Activated CD8-positive, alpha-beta memory T cell treated with anti-CD3 and anti-CD28 coated beads, Interleukin-2, amount 50 U/mL, for 4 hours (primary cell): ENCODE results near the gene KIRREL3.

Experiments used
- DNase-seq: peaks from one replicate; pipeline ENCODE4 v3.0.0-alpha.2; 2020

KIRREL3 gene

DNA sequence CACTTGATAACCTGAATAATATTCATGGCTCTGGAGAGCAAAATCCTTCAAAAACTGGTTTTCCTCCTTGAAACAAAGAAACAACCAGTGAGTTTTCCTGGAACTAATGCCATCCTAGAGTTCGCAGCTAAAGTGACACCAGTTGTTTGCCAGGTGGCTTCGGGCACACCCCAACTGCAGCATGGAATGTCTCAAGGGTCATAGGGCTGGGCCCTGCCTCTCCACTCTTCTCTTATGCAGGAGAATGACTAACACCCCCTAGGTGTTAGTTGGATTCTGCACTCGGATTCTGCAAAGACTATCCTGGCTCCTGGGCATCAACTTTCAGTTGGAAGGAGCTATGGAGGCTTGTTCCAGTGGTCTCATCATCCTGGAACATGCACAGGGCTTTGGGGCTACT is 98.8 kb downstream of the KIRREL3 start:
- DNase-seq: no peak

DNA sequence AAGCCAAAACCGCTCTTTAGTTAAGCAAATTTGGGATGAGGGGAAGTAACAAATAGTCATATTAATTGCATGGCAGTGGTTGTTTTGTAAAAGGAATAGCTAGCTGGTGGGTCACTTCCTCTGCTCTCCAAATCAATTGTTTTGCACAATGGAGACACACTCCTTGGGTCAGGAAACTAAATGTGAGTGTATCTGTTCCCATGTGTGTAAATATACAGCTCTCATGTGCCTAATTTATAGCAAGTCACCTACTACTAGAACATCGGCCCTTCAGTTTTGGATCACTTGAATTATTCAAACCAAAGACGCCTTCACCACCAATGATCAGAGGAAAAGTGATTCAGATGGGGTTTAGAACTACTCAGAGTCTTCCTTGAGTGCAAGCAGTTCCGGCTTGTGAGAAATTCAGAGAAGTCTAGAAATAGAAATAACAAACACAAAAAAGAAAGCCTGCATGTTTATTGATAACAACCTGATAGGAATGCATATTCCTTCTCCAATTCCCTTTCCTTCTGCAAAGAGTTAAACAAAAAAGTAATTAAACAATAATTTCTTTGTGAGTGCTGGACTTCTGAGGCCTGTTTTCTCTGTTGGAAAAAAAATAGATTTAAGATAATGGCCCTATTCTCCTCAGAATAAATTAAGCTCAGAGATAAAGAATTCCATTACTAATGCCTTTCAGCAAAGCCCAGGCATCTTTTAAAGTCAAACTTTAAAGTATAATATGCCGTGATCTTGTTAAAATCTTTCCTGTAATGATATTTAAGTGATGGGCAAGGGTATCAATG is 100.4 kb downstream of the KIRREL3 start:
- DNase-seq: no peak

DNA sequence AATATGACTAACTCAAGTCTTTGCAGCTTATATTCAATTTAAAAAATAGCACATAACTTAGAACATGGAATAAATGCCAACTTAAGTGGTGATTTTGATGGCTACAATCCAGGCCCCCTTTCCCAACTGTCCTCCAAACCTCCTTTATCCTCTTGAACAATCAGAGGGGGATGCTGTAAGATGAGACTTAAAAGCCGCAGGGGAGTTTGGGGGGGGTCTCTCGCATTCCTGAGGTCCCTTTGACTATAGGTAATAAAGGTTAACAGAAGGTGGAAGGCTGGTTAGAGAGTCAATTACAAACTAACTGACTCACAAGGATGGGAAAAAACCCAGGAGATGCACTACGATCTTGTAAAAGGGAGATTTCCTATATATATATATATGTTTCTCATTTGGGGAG is 101.8 kb downstream of the KIRREL3 start:
- DNase-seq: no peak

DNA sequence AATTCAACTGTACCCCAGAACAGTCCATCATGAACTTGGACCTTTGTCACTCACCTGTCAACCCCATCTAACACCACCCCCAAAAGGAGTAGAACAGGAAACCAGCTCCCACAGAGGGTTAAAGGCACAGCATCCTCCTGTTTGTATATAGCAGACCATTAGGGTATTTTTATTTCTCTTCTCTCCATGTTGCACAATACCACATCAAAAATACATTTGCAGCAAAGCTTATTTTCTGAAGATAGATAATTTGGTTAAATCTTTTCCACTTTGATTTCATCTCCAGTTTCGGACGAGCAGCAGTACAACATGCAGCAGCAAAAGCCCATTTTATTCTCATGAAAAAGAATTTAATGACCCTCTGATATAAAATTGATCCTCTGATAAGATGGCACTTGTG is 103.1 kb downstream of the KIRREL3 start:
- no peak for DNase-seq

DNA sequence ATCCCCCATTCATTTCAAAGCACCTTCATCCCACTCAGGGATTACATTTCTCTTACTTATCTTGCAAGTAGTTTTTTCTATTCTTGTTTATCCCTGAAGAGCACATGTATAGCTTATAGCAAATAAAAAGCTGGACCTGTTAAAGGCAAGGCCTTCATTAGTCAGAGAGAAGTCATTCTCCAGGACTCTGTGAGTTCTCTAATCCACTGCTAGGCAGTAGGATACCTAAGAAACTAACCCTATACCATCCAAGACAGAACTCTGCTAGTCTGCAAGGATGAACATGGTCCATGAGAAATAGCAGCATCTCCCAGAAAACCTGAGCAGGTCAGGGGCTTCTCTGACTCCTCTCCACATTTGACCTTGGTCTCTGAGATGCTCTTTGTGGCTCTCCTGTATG is 104.5 kb downstream of the KIRREL3 start:
- no peak for DNase-seq

DNA sequence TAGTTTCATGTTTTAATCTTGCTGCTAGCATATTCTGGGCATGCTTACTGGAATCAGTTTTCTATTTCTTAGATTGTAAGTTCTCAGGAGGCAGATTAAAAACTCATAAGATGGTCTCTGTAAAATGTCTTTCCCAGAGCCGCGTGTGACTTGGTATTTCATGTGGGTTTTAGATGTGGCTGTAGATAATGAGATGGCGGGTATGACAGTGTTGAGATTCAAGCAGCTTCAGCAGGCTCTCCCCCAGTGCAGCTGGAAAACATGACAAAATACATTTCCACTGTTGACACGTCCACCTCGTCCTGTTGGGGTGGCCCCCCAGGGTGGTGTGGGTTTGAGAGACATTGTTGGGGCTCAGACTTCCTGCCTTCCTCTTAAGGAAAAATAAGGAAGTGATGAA is 106.8 kb downstream of the KIRREL3 start:
- no peak for DNase-seq

DNA sequence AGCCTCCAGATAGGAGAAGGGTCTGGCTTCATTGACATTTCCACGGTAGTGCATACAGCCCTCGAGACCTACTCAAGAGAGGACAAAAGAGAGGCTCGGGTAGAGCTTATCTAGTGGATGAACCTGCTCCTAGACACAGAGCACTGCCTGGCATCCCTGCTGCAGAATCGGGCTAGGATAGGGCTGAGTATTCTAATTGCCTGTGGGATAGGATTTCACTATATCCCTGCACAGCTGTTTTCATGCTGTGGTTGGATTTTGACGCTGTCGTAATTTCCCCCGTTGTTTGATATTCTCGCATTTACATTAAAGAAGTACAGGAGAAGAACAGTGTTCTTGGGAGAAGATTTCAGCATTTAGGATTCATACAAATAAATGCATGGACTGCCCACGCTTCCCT is 107.8 kb downstream of the KIRREL3 start:
- DNase-seq: no peak

DNA sequence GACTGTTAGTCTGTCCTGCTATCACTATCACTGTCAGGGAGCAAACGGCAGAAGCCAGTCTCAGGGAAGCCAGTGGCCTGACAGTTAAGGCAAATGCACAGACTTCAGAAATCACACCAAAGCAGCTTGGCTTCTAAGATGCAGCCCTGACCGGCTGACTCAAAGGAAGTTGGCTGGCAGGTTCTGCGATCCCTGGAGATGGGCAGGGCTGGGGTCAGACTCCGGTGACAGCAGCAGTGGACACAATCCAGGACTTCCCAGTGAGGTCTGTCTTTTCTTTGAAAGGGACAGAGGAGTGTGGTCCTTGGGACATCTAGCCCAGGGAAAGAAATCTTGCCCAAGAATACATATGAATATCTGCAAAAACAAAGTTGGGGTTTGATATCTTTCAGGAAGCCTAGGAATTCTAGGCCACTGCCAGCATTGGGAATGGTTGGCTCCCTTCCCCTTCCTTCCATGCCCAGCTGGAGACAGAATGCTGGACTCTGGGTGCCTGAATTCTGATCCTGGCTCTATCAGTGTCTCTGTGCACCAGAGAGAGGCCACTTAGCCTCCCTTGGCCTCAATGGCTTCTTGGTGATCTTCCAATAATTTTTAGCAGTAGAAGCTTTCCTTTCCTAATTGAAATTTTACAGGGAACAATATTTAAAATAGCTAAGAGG is 108.9 kb downstream of the KIRREL3 start:
- DNase-seq: no peak

DNA sequence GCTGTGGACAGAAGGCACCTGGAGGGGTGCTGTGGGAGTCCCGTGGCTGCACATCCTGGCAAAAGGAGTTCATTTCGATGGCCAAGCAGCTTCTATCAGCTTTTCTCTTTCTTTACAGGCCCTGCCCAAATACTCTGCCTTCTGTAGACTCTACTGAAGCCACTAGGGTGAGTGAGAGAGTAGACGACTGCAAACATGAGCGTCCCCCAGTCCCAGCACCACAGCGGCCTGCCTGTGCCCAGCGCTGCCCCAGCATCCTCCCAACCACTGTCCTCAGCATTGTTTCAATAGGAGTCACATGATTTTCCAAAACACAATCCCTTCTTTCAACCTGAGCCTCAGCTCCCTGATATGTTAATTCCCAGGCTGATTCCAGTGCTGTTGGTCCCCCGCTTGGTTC is 110.0 kb downstream of the KIRREL3 start:
- DNase-seq: no peak

DNA sequence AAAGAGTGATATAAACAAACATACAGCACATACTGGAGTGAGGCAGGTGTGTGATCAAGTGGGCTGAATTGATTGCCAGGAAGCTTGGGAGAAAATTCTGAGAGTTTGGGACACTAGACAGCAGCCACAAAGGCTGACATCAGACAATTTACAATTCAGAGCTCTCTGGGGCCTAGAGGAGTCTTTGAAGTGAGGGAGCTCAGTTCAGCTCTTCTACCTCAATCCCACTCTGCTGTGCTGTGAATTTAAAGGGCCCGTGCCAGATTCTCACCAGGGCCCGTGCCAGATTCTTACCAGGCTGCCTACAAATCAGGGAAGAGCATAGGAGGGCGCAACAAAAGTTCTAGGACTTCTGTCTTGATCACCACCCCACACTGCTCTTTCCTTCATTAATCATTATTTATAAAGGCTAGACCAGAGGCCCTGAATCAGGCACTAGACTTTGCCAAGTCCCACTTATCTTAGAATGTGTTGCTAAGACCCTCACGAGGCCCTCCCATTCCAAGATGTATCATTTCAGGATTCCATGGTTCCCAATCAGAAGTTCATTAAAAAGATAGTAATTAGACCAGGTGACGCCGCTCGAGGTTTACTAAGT is 112.4 kb downstream of the KIRREL3 start:
- no peak for DNase-seq

DNA sequence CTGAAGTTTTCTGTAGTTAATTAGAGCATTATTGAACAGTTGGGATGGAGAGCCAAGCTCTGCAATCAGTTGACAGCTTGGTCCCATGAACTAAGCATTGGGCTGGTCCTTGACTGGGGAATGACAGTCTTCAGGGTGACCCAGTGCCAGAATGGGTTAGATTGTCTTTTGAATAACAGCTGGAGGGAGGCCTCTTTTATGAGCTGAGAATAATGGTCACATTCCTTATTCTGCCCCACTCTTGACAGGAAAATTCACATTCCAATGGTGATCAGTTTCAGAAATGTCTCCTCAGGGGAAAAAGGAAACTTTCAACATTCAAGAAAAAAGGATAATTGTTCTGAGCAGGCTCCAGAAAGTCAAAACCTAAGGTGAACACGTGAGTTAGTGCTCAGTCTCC is 113.9 kb downstream of the KIRREL3 start:
- no peak for DNase-seq

DNA sequence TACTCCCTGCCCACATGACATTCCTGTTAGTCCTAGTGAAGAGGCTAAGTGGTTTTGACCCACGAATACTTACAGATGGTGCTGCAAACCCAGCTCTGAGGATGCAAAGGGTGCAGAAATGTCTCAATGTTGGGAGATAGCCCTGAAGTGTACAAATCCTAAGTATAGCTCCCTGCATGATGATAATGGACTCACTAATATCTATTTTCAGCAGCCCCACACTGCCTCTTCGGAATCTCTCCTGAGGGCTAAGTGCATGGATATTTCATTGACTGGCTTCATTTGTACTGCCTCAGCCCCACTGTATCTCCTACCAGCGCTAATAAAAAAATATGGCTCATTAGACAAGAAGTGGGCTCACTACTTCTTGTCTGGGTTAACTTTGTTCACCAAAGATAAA is 114.5 kb downstream of the KIRREL3 start:
- no peak for DNase-seq

DNA sequence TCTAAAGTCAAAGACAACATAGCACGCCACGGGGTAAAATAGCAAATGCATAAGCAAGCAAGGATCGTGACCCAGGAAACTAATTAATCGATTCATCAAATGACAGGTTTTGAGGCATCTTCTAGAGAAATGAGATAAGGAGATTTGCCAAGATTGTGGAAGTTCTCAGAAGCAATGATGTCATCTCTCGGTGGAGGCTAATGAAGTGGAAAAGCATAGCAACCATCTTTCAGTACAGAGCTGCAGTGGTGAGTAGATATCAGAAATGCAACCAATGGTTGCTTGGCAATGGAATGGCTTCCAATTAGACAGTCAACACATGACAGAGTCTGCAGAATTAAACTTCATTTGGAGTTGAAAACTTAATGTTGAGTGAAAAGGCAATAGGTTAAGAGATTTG is 116.0 kb downstream of the KIRREL3 start:
- no peak for DNase-seq

DNA sequence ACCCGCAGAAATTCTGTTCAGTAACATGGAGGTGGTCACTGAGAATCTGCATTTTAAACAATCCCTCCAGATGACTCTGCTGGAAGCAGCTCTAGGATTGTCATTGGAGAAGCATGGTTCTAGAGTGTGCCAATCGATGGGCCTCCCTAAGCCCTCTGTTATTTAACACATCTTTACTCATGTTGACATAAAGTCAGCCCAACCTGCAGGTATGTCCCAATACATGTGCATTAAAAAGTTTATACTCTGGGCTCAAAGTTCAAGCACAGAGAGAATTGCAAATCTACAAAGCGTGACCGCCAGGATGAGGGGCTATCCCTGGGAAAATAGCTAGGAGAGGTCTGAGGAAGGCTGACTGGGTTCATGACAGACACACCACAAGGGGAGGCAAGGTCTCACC is 116.4 kb downstream of the KIRREL3 start:
- no peak for DNase-seq

DNA sequence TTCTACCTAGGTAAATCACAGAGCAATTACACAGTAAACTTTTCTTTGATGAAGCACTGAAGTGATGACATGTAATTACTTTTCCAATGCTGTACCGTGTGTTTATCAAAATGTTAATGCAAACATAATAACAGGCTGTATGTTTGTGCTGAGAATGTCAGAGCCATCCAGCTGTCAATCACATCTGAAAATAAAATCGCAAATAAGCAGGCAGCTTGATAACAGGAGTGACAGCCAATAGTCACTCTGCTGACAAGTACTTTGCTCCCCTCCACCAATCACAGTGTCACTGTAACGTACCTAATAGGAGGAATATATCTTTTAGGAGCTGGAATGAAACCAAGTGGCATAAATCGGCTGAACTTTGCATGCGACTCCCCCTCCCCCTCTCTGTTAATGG is 119.7 kb downstream of the KIRREL3 start:
- DNase-seq: no peak

DNA sequence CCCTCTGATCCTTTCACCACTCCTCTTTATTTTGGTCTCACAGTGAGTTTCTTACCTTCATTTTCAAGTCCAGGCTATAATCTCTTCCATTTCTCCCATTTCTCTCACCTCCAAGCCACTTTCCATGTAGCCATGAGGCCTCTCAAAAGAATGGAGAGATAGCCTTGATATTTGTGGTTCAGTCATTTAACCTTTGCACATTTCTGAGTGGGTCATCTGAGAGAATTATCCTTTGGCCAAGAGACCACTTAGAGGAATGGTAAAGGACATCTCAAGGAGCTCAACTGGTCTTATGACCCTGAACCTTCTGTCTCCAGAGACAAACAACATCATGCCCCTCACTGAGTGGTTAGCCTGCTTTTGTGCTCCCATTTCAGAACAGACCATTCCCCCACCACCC is 121.1 kb downstream of the KIRREL3 start:
- DNase-seq: no peak

DNA sequence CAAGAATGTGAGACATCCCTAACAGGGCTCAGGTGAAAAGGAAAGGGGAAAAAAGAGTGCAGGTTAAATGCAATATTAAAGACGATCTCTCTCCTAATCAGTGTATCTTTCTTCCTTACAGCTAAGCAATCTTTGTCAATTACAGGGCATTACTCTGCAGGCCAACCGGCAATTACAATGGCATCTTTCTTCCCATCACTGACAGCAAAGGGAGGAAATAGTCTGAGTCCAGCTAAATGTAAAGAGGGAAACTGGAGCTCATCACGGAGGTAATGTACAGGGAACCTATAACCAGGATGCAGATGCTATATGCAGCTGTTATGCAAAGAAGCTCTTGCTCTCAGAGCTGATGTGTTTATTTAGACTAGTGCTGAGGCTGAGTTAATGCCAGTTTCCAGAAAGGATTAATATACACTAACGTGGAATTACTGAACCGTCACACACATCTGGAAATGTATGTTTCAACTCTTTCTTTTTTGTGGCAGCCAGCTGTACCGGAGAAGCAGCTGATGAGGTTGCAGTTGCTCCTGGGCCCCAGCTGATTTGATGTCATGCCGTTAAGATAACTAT is 121.6 kb downstream of the KIRREL3 start:
- no peak for DNase-seq

DNA sequence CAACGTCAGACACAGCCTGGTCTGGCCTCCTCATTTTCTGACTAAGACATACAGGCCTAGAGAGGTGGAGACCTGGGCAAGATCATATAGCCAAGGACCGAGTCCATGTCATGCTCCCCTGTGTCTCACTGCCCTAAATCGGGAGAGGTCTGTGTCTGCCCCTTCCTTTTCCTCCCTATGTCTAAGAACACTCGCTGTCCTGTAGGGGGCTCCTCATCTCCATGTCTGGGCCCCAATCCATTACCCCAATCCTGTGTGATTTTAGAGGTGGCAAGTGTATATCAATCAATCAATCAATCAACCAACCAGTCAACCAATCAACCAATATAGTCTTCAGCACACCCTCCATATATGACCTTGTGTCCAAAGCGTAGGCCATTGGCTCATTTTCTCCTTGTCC is 125.7 kb downstream of the KIRREL3 start:
- no peak for DNase-seq

DNA sequence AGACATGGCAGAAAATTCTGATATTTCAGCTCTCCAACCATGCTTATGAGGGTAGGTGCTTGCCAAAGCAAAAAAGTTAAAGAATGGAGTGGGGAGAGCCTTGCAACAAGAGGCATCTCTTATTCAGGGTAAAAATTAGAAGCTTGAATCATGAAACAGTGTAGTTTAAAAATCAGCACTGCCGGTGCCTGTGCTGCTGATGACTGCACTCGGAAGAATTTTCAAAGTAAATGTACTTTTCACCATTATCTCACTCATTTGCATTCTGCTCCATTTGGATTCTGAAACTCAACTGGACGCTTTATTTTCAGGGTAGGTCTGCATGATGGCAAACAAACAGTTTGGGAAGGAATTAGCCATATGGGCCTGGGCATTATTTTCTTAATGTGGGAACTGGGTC is 126.3 kb downstream of the KIRREL3 start:
- no peak for DNase-seq

DNA sequence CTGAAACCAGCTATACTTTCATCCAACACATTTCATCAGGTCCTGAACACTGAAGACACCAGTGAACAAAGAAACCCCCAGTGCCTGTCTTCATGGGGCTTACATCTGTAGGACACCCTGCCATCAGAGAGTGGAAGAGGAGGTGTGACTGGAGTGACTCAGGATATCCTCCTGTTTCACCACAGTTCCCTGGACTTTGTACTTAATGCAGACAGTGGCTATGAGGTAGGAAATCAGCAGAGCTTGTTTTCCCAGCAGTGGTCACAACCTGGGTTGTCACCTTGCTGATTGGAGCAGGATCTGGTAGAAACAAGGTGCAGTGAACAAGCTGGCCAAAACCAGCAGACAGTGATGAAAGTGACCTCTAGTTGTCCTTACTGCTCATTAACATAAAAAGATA is 128.8 kb downstream of the KIRREL3 start:
- DNase-seq: no peak

DNA sequence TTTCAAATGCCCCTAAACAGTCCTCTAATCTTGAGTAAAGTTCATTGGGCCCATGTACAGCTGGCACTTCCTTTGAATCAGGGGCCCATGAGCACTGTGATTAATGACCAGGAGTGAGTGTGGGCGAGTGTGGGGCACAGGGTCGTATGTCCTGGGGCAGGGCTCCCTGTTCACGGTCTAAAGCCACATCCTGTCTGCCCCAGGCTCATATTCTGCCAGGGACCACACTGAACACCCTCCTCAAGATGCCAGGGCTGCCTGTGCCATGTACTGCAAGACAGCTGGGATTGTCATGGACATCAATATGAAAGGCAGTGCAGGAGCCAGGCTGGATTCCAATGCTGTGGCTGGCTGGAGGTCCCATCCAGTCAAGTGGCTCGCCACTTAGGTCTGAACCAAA is 130.5 kb downstream of the KIRREL3 start:
- DNase-seq: no peak

DNA sequence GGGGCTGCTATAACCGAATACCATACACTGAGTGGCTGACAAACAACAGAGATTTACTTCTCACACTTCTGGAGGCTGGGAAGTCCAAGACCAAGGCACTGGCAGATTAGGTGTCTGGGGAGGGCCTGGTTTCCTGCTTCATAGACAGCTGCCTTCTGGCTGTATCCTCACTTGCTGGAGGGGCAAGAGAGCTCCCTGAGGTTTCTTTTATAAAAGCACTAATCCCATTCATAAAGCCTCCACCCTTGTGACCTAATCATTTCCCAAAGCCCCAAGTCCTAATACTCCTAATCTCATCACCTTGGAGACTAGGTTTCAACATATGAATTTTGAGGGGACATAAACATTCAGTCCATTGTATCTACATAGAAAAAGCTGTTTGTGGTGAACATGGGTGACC is 131.8 kb downstream of the KIRREL3 start:
- DNase-seq: no peak

DNA sequence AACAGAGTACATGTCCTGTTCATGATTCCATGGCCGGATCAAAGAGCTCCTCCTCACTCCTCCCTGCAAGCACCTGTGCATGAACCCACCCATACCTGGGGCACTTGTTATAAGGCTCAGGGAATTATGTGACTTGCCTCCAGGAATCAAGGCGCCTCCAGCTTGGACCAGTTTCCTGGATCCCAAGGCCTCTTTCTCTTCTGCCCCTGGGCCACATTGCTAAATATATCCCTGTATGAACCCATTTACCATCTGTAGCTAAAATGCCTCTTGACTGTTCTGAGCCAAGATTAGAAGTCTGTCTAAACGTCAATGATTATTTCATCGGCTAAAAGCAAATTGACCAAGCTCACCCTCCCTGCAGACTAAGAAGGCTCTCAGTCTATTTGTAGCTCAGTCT is 135.6 kb downstream of the KIRREL3 start:
- no peak for DNase-seq
